ENCODE results near the gene MAGI2. TPM values are rescaled to one million over a fixed set of nuclear protein-coding genes. Genes with fewer than 3 reads are reported as not detected.
"Not testable (repeated sequence)": the region's sequence is repeated elsewhere in the genome, so short reads cannot be mapped to it uniquely, and the experiment has no call there.

Gene MAGI2
- total and polyA plus RNA-seq, 4 donors: 0.37 to 4.1 (median 1.4) TPM

DNA sequence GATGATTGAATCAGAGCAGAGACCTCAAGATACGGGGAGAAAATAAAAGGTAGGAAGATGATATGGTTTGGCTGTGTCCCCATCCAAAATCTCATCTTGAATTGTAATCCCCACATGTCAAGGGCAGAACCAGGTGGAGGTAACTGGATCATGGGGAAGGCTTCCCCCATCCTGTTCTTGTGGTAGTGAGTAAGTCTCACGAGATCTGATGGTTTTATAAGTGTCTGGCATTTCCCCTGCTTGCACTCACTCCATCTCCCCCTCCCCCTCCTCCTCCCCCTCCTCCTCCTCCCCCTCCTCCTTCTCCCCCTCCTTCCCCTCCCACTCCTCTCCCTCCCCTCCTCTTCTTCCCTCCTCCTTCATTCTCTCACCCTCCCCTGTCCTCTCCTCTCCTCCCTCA lies 950.2 kb downstream of the MAGI2 start:
- not testable (repeated sequence) for H3K9ac ChIP-seq (ENCODE audit: low read depth in 1 of 2, low read length in 2 of 2); H3K4me1 ChIP-seq (ENCODE audit: control insufficient read depth in 4 of 4, insufficient read depth in 4 of 4, low read length in 3 of 4); H3K27me3 ChIP-seq (ENCODE audit: control insufficient read depth in 4 of 4, insufficient read depth in 4 of 4, low read length in 3 of 4); H3K4me3 ChIP-seq (ENCODE audit: low read depth in 1 of 3, low read length in 3 of 3); H3K36me3 ChIP-seq (ENCODE audit: control insufficient read depth in 4 of 4, insufficient read depth in 3 of 4, low read depth in 1 of 4, low read length in 3 of 4); H3K9me3 ChIP-seq (ENCODE audit: control insufficient read depth in 4 of 4, low read length in 3 of 4); H3K27ac ChIP-seq (ENCODE audit: low read depth in 1 of 2, low read length in 2 of 2); DNase-seq (ENCODE audit: low spot score)
- WGBS: 86% methylated on average over 2 of the region's 2 CpGs

DNA sequence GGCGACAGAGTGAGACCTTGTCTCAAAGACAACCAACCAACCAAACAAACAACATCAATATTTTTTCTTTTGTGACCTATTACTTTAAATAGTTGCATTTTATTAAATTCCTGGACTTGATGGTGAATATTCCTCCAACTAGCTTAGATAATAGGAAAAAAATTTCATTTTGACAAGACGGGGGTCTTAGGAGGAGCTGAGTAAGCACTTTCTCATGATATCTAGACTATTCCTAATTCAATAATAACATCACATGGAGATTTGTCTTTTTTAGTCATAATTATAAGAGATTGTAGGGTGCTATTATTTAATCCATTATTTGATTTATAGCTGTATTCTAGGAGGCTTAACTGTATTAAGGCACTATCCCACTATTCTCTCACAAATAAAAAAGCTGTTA lies 952.4 kb downstream of the MAGI2 start:
- Histone ChIP-seq H3K9ac (ENCODE audit: low read depth in 1 of 2, low read length in 2 of 2) (no peak overlapping the region), H3K9me3 (ENCODE audit: control insufficient read depth in 4 of 4, low read length in 3 of 4) (no peaks in the 10 kb centered on the region), H3K36me3 (ENCODE audit: control insufficient read depth in 4 of 4, insufficient read depth in 3 of 4, low read depth in 1 of 4, low read length in 3 of 4) (no peaks in the 10 kb centered on the region), H3K27me3 (ENCODE audit: control insufficient read depth in 4 of 4, insufficient read depth in 4 of 4, low read length in 3 of 4) (no peaks in the 10 kb centered on the region), H3K4me1 (ENCODE audit: control insufficient read depth in 4 of 4, insufficient read depth in 4 of 4, low read length in 3 of 4) (no peaks in the 10 kb centered on the region), H3K4me3 (ENCODE audit: low read depth in 1 of 3, low read length in 3 of 3) (no peak overlapping the region), H3K27ac (ENCODE audit: low read depth in 1 of 2, low read length in 2 of 2) (no peak overlapping the region)
- DNase-seq (ENCODE audit: low spot score): no peak
- 96% methylated on average over 2 of the region's 2 CpGs for WGBS
- TF ChIP-seq HNF4G (IDR thresholded peaks at IDR 0.05) (no peak), JUND (IDR thresholded peaks at IDR 0.05) (no peak), NR2F2 (IDR thresholded peaks at IDR 0.05) (no peak), FOXA2 (IDR thresholded peaks at IDR 0.05) (no peak), TAF1 (conservative IDR thresholded peaks at IDR 0.05) (no peak), EGR1 (IDR thresholded peaks at IDR 0.05; ENCODE audit: low read depth in 2 of 2) (no peak), GABPA (IDR thresholded peaks at IDR 0.05 in 1 of 2, conservative IDR thresholded peaks at IDR 0.05 in 1 of 2) (no peak), HNF4A (conservative IDR thresholded peaks at IDR 0.05) (no peak), RAD21 (IDR thresholded peaks at IDR 0.05) (no peak), YY1 (IDR thresholded peaks at IDR 0.05) (no peak), RXRA (IDR thresholded peaks at IDR 0.05) (no peak), SP1 (IDR thresholded peaks at IDR 0.05) (no peak), FOXA1 (IDR thresholded peaks at IDR 0.05) (no peak)
- TF ChIP-seq, protein P1, sequence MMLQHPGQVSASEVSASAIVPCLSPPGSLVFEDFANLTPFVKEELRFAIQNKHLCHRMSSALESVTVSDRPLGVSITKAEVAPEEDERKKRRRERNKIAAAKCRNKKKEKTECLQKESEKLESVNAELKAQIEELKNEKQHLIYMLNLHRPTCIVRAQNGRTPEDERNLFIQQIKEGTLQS (IDR thresholded peaks at IDR 0.05): no peak
- TF ChIP-seq, protein P2, sequence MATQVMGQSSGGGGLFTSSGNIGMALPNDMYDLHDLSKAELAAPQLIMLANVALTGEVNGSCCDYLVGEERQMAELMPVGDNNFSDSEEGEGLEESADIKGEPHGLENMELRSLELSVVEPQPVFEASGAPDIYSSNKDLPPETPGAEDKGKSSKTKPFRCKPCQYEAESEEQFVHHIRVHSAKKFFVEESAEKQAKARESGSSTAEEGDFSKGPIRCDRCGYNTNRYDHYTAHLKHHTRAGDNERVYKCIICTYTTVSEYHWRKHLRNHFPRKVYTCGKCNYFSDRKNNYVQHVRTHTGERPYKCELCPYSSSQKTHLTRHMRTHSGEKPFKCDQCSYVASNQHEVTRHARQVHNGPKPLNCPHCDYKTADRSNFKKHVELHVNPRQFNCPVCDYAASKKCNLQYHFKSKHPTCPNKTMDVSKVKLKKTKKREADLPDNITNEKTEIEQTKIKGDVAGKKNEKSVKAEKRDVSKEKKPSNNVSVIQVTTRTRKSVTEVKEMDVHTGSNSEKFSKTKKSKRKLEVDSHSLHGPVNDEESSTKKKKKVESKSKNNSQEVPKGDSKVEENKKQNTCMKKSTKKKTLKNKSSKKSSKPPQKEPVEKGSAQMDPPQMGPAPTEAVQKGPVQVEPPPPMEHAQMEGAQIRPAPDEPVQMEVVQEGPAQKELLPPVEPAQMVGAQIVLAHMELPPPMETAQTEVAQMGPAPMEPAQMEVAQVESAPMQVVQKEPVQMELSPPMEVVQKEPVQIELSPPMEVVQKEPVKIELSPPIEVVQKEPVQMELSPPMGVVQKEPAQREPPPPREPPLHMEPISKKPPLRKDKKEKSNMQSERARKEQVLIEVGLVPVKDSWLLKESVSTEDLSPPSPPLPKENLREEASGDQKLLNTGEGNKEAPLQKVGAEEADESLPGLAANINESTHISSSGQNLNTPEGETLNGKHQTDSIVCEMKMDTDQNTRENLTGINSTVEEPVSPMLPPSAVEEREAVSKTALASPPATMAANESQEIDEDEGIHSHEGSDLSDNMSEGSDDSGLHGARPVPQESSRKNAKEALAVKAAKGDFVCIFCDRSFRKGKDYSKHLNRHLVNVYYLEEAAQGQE (IDR thresholded peaks at IDR 0.05): no peak
- TF ChIP-seq, protein P3, sequence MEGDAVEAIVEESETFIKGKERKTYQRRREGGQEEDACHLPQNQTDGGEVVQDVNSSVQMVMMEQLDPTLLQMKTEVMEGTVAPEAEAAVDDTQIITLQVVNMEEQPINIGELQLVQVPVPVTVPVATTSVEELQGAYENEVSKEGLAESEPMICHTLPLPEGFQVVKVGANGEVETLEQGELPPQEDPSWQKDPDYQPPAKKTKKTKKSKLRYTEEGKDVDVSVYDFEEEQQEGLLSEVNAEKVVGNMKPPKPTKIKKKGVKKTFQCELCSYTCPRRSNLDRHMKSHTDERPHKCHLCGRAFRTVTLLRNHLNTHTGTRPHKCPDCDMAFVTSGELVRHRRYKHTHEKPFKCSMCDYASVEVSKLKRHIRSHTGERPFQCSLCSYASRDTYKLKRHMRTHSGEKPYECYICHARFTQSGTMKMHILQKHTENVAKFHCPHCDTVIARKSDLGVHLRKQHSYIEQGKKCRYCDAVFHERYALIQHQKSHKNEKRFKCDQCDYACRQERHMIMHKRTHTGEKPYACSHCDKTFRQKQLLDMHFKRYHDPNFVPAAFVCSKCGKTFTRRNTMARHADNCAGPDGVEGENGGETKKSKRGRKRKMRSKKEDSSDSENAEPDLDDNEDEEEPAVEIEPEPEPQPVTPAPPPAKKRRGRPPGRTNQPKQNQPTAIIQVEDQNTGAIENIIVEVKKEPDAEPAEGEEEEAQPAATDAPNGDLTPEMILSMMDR (IDR thresholded peaks at IDR 0.05; ENCODE audit: low read depth, low read length, missing input control): no peak
- TF ChIP-seq, protein P4, sequence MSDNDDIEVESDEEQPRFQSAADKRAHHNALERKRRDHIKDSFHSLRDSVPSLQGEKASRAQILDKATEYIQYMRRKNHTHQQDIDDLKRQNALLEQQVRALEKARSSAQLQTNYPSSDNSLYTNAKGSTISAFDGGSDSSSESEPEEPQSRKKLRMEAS (IDR thresholded peaks at IDR 0.05): no peak
- TF ChIP-seq, protein P5, sequence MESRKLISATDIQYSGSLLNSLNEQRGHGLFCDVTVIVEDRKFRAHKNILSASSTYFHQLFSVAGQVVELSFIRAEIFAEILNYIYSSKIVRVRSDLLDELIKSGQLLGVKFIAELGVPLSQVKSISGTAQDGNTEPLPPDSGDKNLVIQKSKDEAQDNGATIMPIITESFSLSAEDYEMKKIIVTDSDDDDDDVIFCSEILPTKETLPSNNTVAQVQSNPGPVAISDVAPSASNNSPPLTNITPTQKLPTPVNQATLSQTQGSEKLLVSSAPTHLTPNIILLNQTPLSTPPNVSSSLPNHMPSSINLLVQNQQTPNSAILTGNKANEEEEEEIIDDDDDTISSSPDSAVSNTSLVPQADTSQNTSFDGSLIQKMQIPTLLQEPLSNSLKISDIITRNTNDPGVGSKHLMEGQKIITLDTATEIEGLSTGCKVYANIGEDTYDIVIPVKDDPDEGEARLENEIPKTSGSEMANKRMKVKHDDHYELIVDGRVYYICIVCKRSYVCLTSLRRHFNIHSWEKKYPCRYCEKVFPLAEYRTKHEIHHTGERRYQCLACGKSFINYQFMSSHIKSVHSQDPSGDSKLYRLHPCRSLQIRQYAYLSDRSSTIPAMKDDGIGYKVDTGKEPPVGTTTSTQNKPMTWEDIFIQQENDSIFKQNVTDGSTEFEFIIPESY (IDR thresholded peaks at IDR 0.05): no peak

Data from liver (tissue), 9 donors.